GM13977 (cell line): ENCODE data around the gene OTUD5.

Experiments used
- DNase-seq: peaks from one replicate; pipeline ENCODE4 v3.0.0; 2012; ENCODE audit warnings: low spot score
- CTCF ChIP-seq: IDR thresholded peaks from 2 replicates; pipeline ENCODE4 v1.5.1; 2012; ENCODE audit warnings: mild to moderate bottlenecking, control low read depth; ENCODE audit not compliant: insufficient read depth; ENCODE audit errors: extremely low read depth, missing control alignments
- in situ Hi-C: fragments of 300-500 bp; cut with MboI; formaldehyde crosslinking; loops from one replicate; pipeline ENCODE4 v1.12.0; 2022; ENCODE audit warnings: low sequenced_read_pairs, low pct_unique_long_range_greater_than_20kb, mixed read lengths, inconsistent platforms; ENCODE audit not compliant: unreplicated experiment

Gene OTUD5

GRCh38 chrX:48919360-48919841, 38.0 kb downstream of the OTUD5 start:
- in situ Hi-C loops, result no loop called here
- TF ChIP-seq CTCF, result no peak
- DNase-seq, result no peak

GRCh38 chrX:48918643-48919340, 38.6 kb downstream of the OTUD5 start, which contains the start of gene PIM2:
PIM2 (minus strand) TSS chrX:48919024; CDS start chrX:48918834, 190 bp downstream.
- in situ Hi-C loops, result no loop called here
- TF ChIP-seq CTCF, result no peak
- peak; percentile 91 for DNase-seq

- TF ChIP-seq CTCF, result no peak
- in situ Hi-C loops, result no loop called here
- DNase-seq, result no peak
These were observed 39.1 kb downstream of the OTUD5 start for GRCh38 chrX:48918301-48918642.

- in situ Hi-C loops, result no loop called here
- TF ChIP-seq CTCF, result peak; percentile 71
- DNase-seq, result peak; percentile 82
These were observed 40.0 kb downstream of the OTUD5 start for GRCh38 chrX:48917139-48918001.

- in situ Hi-C loops, result no loop called here
- no peak for TF ChIP-seq CTCF
- no peak for DNase-seq
These were observed 42.6 kb downstream of the OTUD5 start for GRCh38 chrX:48914593-48915493.
